Stimulated activated CD4-positive, alpha-beta T cell treated with anti-CD3 and anti-CD28 coated beads, TNF-alpha, amount 100 ng/mL, for 48 hours (primary cell): ENCODE measurements around the gene CDH22.
A peak's percentile ranks its signal among the peaks of the same experiment; 100 is the strongest.

Experiments
- DNase-seq, 3 donors: peaks; one replicate each; pipeline ENCODE4 v3.0.0-alpha.2; 2020; ENCODE audit warnings: low read depth in 3 of 3

Gene CDH22

GRCh38 chr20:46215913-46216707, 92.2 kb downstream of the CDH22 start:
- DNase-seq, result no peak

GRCh38 chr20:46214824-46215488, 93.3 kb downstream of the CDH22 start:
- no peak for DNase-seq

- no peak for DNase-seq
Measured at GRCh38 chr20:46213946-46214823, 94.1 kb downstream of the CDH22 start.

GRCh38 chr20:46212876-46213275, 95.4 kb downstream of the CDH22 start:
- no peak for DNase-seq

GRCh38 chr20:46212252-46212651, 96.0 kb downstream of the CDH22 start:
- no peak for DNase-seq

- DNase-seq, result no peak
Measured at GRCh38 chr20:46211331-46211722, 97.0 kb downstream of the CDH22 start.

GRCh38 chr20:46210672-46211330, 97.5 kb downstream of the CDH22 start:
- DNase-seq, result no peak

GRCh38 chr20:46209930-46210671, 98.2 kb downstream of the CDH22 start:
- DNase-seq, result no peak

GRCh38 chr20:46207793-46208192, 100.5 kb downstream of the CDH22 start:
- DNase-seq, result no peak

GRCh38 chr20:46206992-46207549, 101.2 kb downstream of the CDH22 start:
- DNase-seq, result no peak

- DNase-seq, result no peak
Measured at GRCh38 chr20:46206025-46206424, 102.3 kb downstream of the CDH22 start.

GRCh38 chr20:46205349-46205748, 102.9 kb downstream of the CDH22 start:
- DNase-seq, result no peak

- no peak for DNase-seq
Measured at GRCh38 chr20:46204594-46205186, 103.6 kb downstream of the CDH22 start.

GRCh38 chr20:46203510-46203837, 104.8 kb downstream of the CDH22 start:
- DNase-seq, result no peak

- DNase-seq, result no peak
Measured at GRCh38 chr20:46202766-46203509, 105.4 kb downstream of the CDH22 start.

GRCh38 chr20:46200582-46201570, 107.4 kb downstream of the CDH22 start:
- DNase-seq, result no peak

GRCh38 chr20:46199198-46199597, 109.1 kb downstream of the CDH22 start:
- DNase-seq, result peak in 1 of 3 donors; percentile 31

- no peak for DNase-seq
Measured at GRCh38 chr20:46196990-46197389, 111.3 kb downstream of the CDH22 start.
